ENCODE results near the gene DCAF6.
"Not testable (repeated sequence)": the region's sequence is repeated elsewhere in the genome, so short reads cannot be mapped to it uniquely, and the experiment has no call there.

DCAF6 gene

GRCh38 chr1:167923324-167924056 is 13.0 kb upstream of the DCAF6 start:
- no peak for DNase-seq (ENCODE audit: low spot score)

GRCh38 chr1:167924102-167924501 is 12.4 kb upstream of the DCAF6 start:
- DNase-seq (ENCODE audit: low spot score) = no peak

- DNase-seq (ENCODE audit: low spot score) = no peak
Observed at GRCh38 chr1:167924543-167925231, 11.8 kb upstream of the DCAF6 start.

- no peak for DNase-seq (ENCODE audit: low spot score)
Observed at GRCh38 chr1:167926486-167926997, 9.9 kb upstream of the DCAF6 start.

GRCh38 chr1:167927046-167927754 is 9.3 kb upstream of the DCAF6 start:
- DNase-seq (ENCODE audit: low spot score) = no peak

GRCh38 chr1:167928457-167928852 is 8.0 kb upstream of the DCAF6 start:
- no peak for DNase-seq (ENCODE audit: low spot score)

- DNase-seq (ENCODE audit: low spot score) = not testable (repeated sequence)
Observed at GRCh38 chr1:167928919-167929318, 7.6 kb upstream of the DCAF6 start.

- DNase-seq (ENCODE audit: low spot score) = no peak
Observed at GRCh38 chr1:167929725-167930124, 6.8 kb upstream of the DCAF6 start.

- DNase-seq (ENCODE audit: low spot score) = no peak
Observed at GRCh38 chr1:167933788-167934187, 2.7 kb upstream of the DCAF6 start.

GRCh38 chr1:167934426-167935215 is 1.9 kb upstream of the DCAF6 start:
- no peak for DNase-seq (ENCODE audit: low spot score)

- DNase-seq (ENCODE audit: low spot score) = peak; percentile 35
Observed at GRCh38 chr1:167935216-167936067, 1.0 kb upstream of the DCAF6 start.

GRCh38 chr1:167936930-167937708 is 636 bp downstream of the DCAF6 start, which contains the start of gene MPC2:
MPC2 (minus strand) TSS chr1:167937072; CDS start chr1:167935841, 1,231 bp downstream.
- DNase-seq (ENCODE audit: low spot score) = peak; percentile 71

- no peak for DNase-seq (ENCODE audit: low spot score)
Observed at GRCh38 chr1:167937709-167938010, 1.2 kb downstream of the DCAF6 start.

- no peak for DNase-seq (ENCODE audit: low spot score)
Observed at GRCh38 chr1:167938080-167938636, 1.7 kb downstream of the DCAF6 start.

GRCh38 chr1:167940264-167940663 is 3.8 kb downstream of the DCAF6 start:
- DNase-seq (ENCODE audit: low spot score) = no peak

- no peak for DNase-seq (ENCODE audit: low spot score)
Observed at GRCh38 chr1:167943541-167943940, 7.1 kb downstream of the DCAF6 start.

- no peak for DNase-seq (ENCODE audit: low spot score)
Observed at GRCh38 chr1:167947733-167948132, 11.2 kb downstream of the DCAF6 start.

GRCh38 chr1:167949785-167950184 is 13.3 kb downstream of the DCAF6 start:
- DNase-seq (ENCODE audit: low spot score) = no peak

GRCh38 chr1:167950569-167950968 is 14.1 kb downstream of the DCAF6 start:
- no peak for DNase-seq (ENCODE audit: low spot score)

- DNase-seq (ENCODE audit: low spot score) = no peak
Observed at GRCh38 chr1:167955915-167956314, 19.4 kb downstream of the DCAF6 start.
